NCI-H1930 (cell line): ENCODE data around the gene CDH1.
"Not testable (repeated sequence)": the region's sequence is repeated elsewhere in the genome, so short reads cannot be mapped to it uniquely, and the experiment has no call there.

Experiments
- DNase-seq, 2 experiments: peaks; one replicate each; lab custom pipeline; 2025; lab: John Stamatoyannopoulos, UW

The CDH1 gene

GRCh38 chr16:68737046-68737729 lies at the start of gene CDH1:
CDH1 (plus strand) TSS chr16:68737292; CDS start chr16:68737416, 124 bp downstream.
- peak; percentile 4 to 32 for DNase-seq

GRCh38 chr16:68689921-68690320 lies 47.2 kb upstream of the CDH1 start:
- DNase-seq = no peak

GRCh38 chr16:68695575-68695974 lies 41.5 kb upstream of the CDH1 start:
- DNase-seq = no peak

- no peak for DNase-seq
These were observed 40.6 kb upstream of the CDH1 start for GRCh38 chr16:68696514-68696913.

DNA sequence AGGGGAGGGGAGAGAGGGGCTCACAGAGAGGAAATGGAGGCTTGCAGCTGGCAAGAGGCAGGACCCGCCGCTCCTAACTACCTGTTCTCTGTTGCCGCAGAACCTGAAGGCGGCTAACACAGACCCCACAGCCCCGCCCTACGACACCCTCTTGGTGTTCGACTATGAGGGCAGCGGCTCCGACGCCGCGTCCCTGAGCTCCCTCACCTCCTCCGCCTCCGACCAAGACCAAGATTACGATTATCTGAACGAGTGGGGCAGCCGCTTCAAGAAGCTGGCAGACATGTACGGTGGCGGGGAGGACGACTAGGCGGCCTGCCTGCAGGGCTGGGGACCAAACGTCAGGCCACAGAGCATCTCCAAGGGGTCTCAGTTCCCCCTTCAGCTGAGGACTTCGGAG lies 39.0 kb upstream of the CDH1 start:
- no peak for DNase-seq

- DNase-seq = no peak
These were observed 37.0 kb upstream of the CDH1 start for GRCh38 chr16:68700120-68700519.

DNA sequence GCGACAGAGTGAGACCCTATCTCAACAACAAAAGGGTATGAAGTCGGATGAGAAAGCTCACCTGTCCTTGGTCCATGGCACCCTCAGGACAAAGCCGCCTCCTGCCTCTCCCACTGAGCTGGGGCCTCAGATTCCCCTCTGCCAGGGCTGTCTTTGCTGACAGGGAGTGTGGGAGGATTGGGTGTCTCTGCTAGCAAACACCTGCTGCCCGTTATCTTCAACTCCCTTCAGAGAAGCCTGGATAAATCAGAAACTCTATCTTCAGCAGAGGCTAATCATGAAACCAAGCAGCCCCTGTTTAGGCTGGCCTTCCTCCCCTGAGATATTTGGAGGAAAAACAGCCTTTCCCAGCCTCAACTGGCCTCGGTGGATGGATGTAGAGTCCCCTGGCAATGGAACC lies 36.3 kb upstream of the CDH1 start:
- no peak for DNase-seq

DNA sequence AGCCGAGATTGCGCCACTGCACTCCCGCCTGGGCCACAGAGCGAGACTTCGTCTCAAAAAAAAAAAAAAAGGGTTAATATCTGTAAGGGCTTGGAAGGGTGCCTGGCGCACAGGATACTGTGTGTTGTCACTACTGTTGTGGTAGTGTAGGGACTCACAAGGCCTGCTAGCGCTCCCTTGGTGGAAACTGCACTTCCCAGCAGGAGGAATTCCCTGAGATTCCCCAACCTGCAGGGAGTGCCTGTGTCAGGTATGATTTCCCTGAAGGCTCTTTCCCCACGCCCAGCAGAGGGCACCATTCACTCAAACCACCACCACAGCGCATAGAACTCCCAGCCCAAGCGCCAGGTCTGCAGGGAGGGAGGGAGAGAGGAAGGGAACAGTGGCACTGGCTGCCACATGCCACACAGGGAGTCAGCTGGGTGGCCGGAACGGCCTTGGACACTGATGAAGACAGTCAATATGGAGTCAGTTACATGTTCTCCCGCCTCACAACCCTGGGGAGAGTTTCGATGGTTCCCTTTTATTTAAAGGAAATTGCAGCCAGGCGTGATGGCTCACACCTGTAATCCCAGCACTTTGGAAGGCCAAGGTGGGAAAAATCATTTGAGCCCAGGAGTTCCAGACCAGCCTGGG lies 32.7 kb upstream of the CDH1 start:
- DNase-seq = peak; percentile 18 to 45

- DNase-seq = no peak
These were observed 29.5 kb upstream of the CDH1 start for GRCh38 chr16:68707340-68708152.

GRCh38 chr16:68710211-68710610 lies 26.9 kb upstream of the CDH1 start:
- no peak for DNase-seq

GRCh38 chr16:68711421-68712139 lies 25.5 kb upstream of the CDH1 start:
- no peak for DNase-seq

DNA sequence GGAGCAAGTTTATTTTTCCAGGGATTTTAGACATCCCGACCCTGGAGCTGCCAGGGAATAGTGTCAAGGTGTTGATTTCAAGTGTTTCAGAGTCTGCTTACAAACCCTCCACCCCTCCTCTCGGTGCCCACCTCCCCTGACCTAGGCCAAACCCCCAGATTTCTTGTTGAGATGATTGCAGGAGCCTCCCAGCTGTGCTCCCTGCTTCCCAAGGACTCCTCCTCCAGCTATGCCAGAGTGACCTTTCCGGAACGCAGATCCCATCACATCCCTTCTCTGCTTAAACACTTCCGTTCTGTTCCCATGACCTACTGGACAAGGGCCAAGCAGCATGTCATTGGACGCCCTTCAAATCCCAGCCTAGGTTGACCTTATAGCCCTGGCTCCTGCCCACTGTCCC lies 23.7 kb upstream of the CDH1 start:
- DNase-seq = no peak

- DNase-seq = no peak
These were observed 21.6 kb upstream of the CDH1 start for GRCh38 chr16:68715471-68715870.

DNA sequence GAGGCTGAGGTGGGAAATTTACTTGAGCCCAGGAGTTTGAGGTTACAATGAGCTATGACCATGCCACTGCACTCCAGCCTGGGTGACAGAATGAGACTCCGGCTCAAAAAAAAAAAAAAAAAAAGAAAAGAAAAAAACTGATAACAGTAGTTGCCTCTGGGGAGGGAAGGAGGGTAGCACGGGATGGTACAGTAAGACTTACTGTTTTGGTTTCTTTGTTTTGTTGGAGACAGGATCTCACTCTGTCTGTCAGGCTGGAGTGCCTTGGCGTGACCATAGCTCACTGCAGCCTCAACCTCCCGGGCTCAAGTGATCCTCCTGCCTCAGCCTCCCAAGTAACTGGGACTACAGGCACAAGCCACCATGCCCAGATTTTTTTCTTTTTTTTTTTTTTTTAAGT lies 20.6 kb upstream of the CDH1 start:
- not testable (repeated sequence) for DNase-seq

DNA sequence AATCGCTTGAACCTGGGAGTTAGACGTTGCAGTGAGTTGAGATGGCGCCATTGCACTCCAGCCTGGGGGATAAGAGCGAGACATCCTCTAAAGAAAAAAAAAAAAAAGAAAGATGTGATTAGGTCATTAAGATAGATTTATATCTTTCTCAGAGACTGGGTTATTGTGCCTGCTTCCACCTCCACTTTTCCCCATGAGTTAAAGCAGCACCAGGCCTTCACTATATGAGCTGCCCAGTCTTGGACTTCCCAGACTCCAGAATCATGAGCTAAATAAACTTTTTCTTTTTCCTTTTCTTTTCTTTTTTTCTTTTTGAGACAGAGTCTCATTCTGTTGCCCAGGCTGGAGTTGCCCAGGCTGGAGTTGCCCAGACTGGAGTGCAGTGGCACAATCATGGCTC lies 19.4 kb upstream of the CDH1 start:
- no peak for DNase-seq

- DNase-seq = no peak
These were observed 18.5 kb upstream of the CDH1 start for GRCh38 chr16:68718590-68718989.

DNA sequence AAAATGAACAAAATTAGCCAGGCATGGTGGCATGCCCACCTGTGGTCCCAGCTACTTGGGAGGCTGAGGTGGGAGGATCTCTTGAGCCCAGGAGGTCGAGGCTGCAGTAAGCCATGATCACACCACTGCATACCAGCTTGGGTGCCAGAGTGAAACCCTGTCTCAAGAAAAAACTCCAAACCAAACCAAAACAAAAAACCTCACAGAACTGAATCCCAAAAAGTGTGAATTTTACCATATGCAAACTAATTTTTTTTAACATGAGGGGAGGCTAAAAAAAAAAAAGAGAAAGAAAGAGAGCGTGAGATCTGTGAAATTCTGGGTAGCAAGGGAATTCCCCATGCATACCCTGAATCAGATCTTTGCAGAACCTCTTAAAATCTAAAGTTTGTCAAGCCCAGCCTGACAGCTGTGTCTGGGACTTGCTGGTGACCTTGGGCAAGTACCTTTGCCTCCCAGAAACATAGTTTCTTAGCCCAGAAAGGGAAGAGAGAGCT lies 17.1 kb upstream of the CDH1 start:
- DNase-seq = no peak

GRCh38 chr16:68722119-68723024 lies 14.7 kb upstream of the CDH1 start:
- no peak for DNase-seq

DNA sequence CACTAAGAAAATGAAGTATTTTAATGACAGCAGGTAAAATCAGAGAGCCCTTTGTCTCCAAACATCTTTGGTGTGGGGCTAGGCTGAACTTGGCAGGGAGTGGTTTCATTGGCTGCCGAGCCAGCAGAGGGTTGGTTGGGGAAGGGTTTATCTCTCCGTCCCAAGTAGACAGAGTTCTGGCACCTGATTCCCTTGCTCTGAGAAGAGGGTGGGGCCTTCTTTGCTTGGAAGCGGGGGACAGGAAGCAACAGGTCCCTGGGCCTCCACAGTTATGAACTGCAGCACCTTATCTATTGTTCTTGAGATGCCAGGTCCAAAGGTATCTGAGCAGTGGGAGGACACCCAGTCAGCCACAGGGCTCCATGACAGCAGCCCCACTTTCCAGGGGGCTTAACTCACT lies 12.3 kb upstream of the CDH1 start:
- no peak for DNase-seq

- no peak for DNase-seq
These were observed 8.6 kb upstream of the CDH1 start for GRCh38 chr16:68728523-68728922.

DNA sequence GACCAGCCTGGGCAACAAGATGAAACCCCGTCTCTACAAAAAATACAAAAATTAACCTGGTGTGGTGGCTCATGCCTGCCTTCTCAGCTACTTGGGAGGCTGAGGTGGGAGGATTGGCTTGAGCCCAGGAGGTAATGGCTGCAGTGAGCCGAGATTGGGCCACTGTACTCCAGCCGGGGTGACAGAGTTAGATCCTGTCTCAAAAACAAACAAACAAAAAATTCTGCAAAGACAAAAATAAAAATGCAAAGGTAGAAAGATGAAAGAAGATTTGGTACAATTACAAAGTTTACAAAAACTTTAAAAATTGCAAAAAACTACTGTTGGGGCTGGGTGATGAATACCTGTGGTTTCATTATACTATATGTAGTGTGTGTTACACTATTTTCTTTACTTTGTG lies 5.5 kb upstream of the CDH1 start:
- no peak for DNase-seq
